ENCODE data around the gene TOX3. TPM values are rescaled to one million over a fixed set of nuclear protein-coding genes. Genes with fewer than 3 reads are reported as not detected.
A peak's percentile ranks its signal among the peaks of the same experiment; 100 is the strongest.

The TOX3 gene
- total and polyA plus RNA-seq, 2 of the 13 experiments (the other 11 are each of a cell fraction or from before 2014, with no cell fraction given): 14.5 to 98.6 TPM

- no peak for TF ChIP-seq RAD51 (IDR thresholded peaks at IDR 0.05; ENCODE audit: borderline replicate concordance)
- TF ChIP-seq ZNF382 (CRISPR knock-in tag; IDR thresholded peaks at IDR 0.05; ENCODE audit: borderline replicate concordance): no peak
- no peak for TF ChIP-seq REL (CRISPR knock-in tag; conservative IDR thresholded peaks at IDR 0.05)
- TF ChIP-seq HMGXB3 (CRISPR knock-in tag; IDR thresholded peaks at IDR 0.05; ENCODE audit: borderline replicate concordance): peak; percentile 66; the same call in 1 of the 2 replicates
- 0 out of 2 replicates have a peak, but pooled peaks have one; percentile 63 for TF ChIP-seq ZNF329 (CRISPR knock-in tag; IDR thresholded peaks at IDR 0.05; ENCODE audit: low read depth)
- TF ChIP-seq RBFOX2 (IDR thresholded peaks at IDR 0.05; ENCODE audit: low read depth, low read length): no peak
- no peak for TF ChIP-seq MXI1 (IDR thresholded peaks at IDR 0.05; ENCODE audit: borderline replicate concordance, low read depth, low read length)
- no peak for TF ChIP-seq ZNF780A (CRISPR knock-in tag; IDR thresholded peaks at IDR 0.05)
- TF ChIP-seq ZNF354B (CRISPR knock-in tag; IDR thresholded peaks at IDR 0.05): no peak
- no peak for TF ChIP-seq ZNF143 (CRISPR knock-in tag; IDR thresholded peaks at IDR 0.05)
- TF ChIP-seq ZNF800 (CRISPR knock-in tag; IDR thresholded peaks at IDR 0.05): 0 out of 2 replicates have a peak, but pooled peaks have one; percentile 77
- TF ChIP-seq NPAS2 (CRISPR knock-in tag; IDR thresholded peaks at IDR 0.05; ENCODE audit: borderline replicate concordance): no peak
- TF ChIP-seq TFAP4 (IDR thresholded peaks at IDR 0.05; ENCODE audit: borderline replicate concordance, low read depth): peak; percentile 68
- TF ChIP-seq HMG20B (CRISPR knock-in tag; conservative IDR thresholded peaks at IDR 0.05): peak; percentile 29; the same call in 1 of the 2 replicates
- TF ChIP-seq SIX4 (CRISPR knock-in tag; IDR thresholded peaks at IDR 0.05): peak; percentile 36; the same call in 1 of the 2 replicates
- TF ChIP-seq ZNF710 (CRISPR knock-in tag; IDR thresholded peaks at IDR 0.05; ENCODE audit: borderline replicate concordance): peak; percentile 94
- peak; percentile 98 for TF ChIP-seq TBX2 (CRISPR knock-in tag; IDR thresholded peaks at IDR 0.05; ENCODE audit: borderline replicate concordance)
- no peak for TF ChIP-seq PHF20 (CRISPR knock-in tag; IDR thresholded peaks at IDR 0.05)
- no peak for TF ChIP-seq HMGA1 (CRISPR knock-in tag; conservative IDR thresholded peaks at IDR 0.05)
- TF ChIP-seq KAT7 (CRISPR knock-in tag; IDR thresholded peaks at IDR 0.05; ENCODE audit: borderline replicate concordance): peak; percentile 51; the same call in 1 of the 2 replicates
These were observed 31.3 kb upstream of the TOX3 start (continued) for GRCh38 chr16:52578007-52578828.
